ENCODE data around the gene RASA3.

Gene RASA3

GRCh38 chr13:114035186-114035582 is 97.2 kb downstream of the RASA3 start:
- TF ChIP-seq Cebpa-rat (IDR thresholded peaks at IDR 0.05) = no peak
- H3K9ac ChIP-seq = 0 out of 22 replicates have a peak overlapping the region, but pooled peaks of 1 of the 11 experiments have one; percentile 17
- H3K27me3 ChIP-seq = no peaks in the 10 kb centered on the region
- peaks cover 56 to 89% (median 70%) of the 10 kb centered on the region in 11 experiments for H3K36me3 ChIP-seq
- peak overlapping the region in 1 of 11 experiments; percentile 12; a peak in 1 of 22 replicates for H3K4me2 ChIP-seq
- peaks cover 75 to 96% (median 88%) of the 10 kb centered on the region in 11 experiments; a peak in 21 of 22 replicates for H4K20me1 ChIP-seq
- peaks cover 0 to 11% (median 0%) of the 10 kb centered on the region in 11 experiments; a peak in 8 of 22 replicates for H3K9me3 ChIP-seq (replicated peaks in 1 of 11)
- peak overlapping the region in 1 of 11 experiments; percentile 16; a peak in 1 of 22 replicates for H3K27ac ChIP-seq
- H3K4me3 ChIP-seq = no peak overlapping the region
- H3K4me1 ChIP-seq = peaks cover 0 to 45% (median 26%) of the 10 kb centered on the region in 10 experiments; a peak in 19 of 20 replicates

- H3K4me3 ChIP-seq = no peak overlapping the region
- H3K27ac ChIP-seq = no peak overlapping the region
- H3K9me3 ChIP-seq (replicated peaks in 1 of 11) = peaks cover 0 to 11% (median 0%) of the 10 kb centered on the region in 11 experiments; a peak in 8 of 22 replicates
- peaks cover 78 to 96% (median 89%) of the 10 kb centered on the region in 11 experiments for H4K20me1 ChIP-seq
- H3K36me3 ChIP-seq = peaks cover 57 to 89% (median 70%) of the 10 kb centered on the region in 11 experiments
- H3K9ac ChIP-seq = no peak overlapping the region
- TF ChIP-seq Cebpa-rat (IDR thresholded peaks at IDR 0.05) = no peak
- H3K4me2 ChIP-seq = no peak overlapping the region
- H3K4me1 ChIP-seq = peaks cover 0 to 40% (median 20%) of the 10 kb centered on the region in 10 experiments; a peak in 19 of 20 replicates
- H3K27me3 ChIP-seq = no peaks in the 10 kb centered on the region
Measured at GRCh38 chr13:114034481-114034891, 97.9 kb downstream of the RASA3 start.

- TF ChIP-seq Cebpa-rat (IDR thresholded peaks at IDR 0.05) = no peak
- H3K9ac ChIP-seq = no peak overlapping the region
Measured at GRCh38 chr13:114033541-114034315, 98.7 kb downstream of the RASA3 start.

GRCh38 chr13:114032126-114032799 is 100.2 kb downstream of the RASA3 start:
- Histone ChIP-seq H3K4me1 (peaks cover 0 to 34% (median 12%) of the 10 kb centered on the region in 10 experiments; a peak in 18 of 20 replicates), H3K9me3 (replicated peaks in 1 of 11) (peaks cover 0 to 11% (median 0%) of the 10 kb centered on the region in 11 experiments; a peak in 8 of 22 replicates), H3K4me2 (no peak overlapping the region), H3K27ac (no peak overlapping the region), H3K36me3 (peaks cover 56 to 82% (median 70%) of the 10 kb centered on the region in 11 experiments), H4K20me1 (peaks cover 61 to 87% (median 80%) of the 10 kb centered on the region in 11 experiments), H3K27me3 (no peaks in the 10 kb centered on the region), H3K4me3 (no peak overlapping the region), H3K9ac (no peak overlapping the region)
- no peak for TF ChIP-seq Cebpa-rat (IDR thresholded peaks at IDR 0.05)

More at GRCh38 chr13:114033541-114034315, 98.7 kb downstream of the RASA3 start:
- Histone ChIP-seq H3K4me1 (peaks cover 0 to 32% (median 12%) of the 10 kb centered on the region in 10 experiments; a peak in 19 of 20 replicates), H3K9me3 (replicated peaks in 1 of 11) (peaks cover 0 to 11% (median 0%) of the 10 kb centered on the region in 11 experiments; a peak in 8 of 22 replicates), H3K36me3 (peaks cover 51 to 83% (median 69%) of the 10 kb centered on the region in 11 experiments), H4K20me1 (peaks cover 72 to 90% (median 83%) of the 10 kb centered on the region in 11 experiments), H3K27ac (no peak overlapping the region), H3K27me3 (no peaks in the 10 kb centered on the region), H3K4me3 (no peak overlapping the region), H3K4me2 (no peak overlapping the region)

- Histone ChIP-seq H4K20me1 (peaks cover 57 to 85% (median 80%) of the 10 kb centered on the region in 11 experiments), H3K9ac (no peak overlapping the region), H3K27ac (no peak overlapping the region)
Measured at GRCh38 chr13:114031631-114032030, 100.8 kb downstream of the RASA3 start.

GRCh38 chr13:114030666-114031610 is 101.5 kb downstream of the RASA3 start:
- Histone ChIP-seq H3K9me3 (replicated peaks in 1 of 11) (peaks cover 0 to 11% (median 0%) of the 10 kb centered on the region in 11 experiments; a peak in 8 of 22 replicates), H3K4me2 (no peak overlapping the region), H3K27me3 (no peaks in the 10 kb centered on the region), H3K27ac (no peak overlapping the region), H3K9ac (no peak overlapping the region), H3K4me1 (peaks cover 6 to 36% (median 26%) of the 10 kb centered on the region in 10 experiments), H4K20me1 (peaks cover 61 to 87% (median 83%) of the 10 kb centered on the region in 11 experiments), H3K4me3 (no peak overlapping the region), H3K36me3 (peaks cover 56 to 82% (median 71%) of the 10 kb centered on the region in 11 experiments)
- TF ChIP-seq Cebpa-rat (IDR thresholded peaks at IDR 0.05) = no peak

More at GRCh38 chr13:114031631-114032030, 100.8 kb downstream of the RASA3 start:
- Histone ChIP-seq H3K4me1 (peaks cover 0 to 36% (median 19%) of the 10 kb centered on the region in 10 experiments; a peak in 19 of 20 replicates), H3K4me2 (no peak overlapping the region), H3K36me3 (peaks cover 56 to 82% (median 70%) of the 10 kb centered on the region in 11 experiments), H3K4me3 (no peak overlapping the region), H3K27me3 (no peaks in the 10 kb centered on the region), H3K9me3 (replicated peaks in 1 of 11) (peaks cover 0 to 11% (median 0%) of the 10 kb centered on the region in 11 experiments; a peak in 8 of 22 replicates)
- no peak for TF ChIP-seq Cebpa-rat (IDR thresholded peaks at IDR 0.05)

- no peak for TF ChIP-seq Cebpa-rat (IDR thresholded peaks at IDR 0.05)
- peaks cover 61 to 85% (median 83%) of the 10 kb centered on the region in 11 experiments for H4K20me1 ChIP-seq
Measured at GRCh38 chr13:114029866-114030625, 102.4 kb downstream of the RASA3 start.

More at GRCh38 chr13:114029866-114030625, 102.4 kb downstream of the RASA3 start:
- Histone ChIP-seq H3K9ac (no peak overlapping the region), H3K9me3 (replicated peaks in 1 of 11) (peaks cover 0 to 11% (median 0%) of the 10 kb centered on the region in 11 experiments; a peak in 8 of 22 replicates), H3K4me1 (peaks cover 15 to 36% (median 34%) of the 10 kb centered on the region in 10 experiments), H3K27ac (no peak overlapping the region), H3K36me3 (peaks cover 49 to 77% (median 62%) of the 10 kb centered on the region in 11 experiments), H3K4me2 (no peak overlapping the region), H3K4me3 (no peak overlapping the region), H3K27me3 (no peaks in the 10 kb centered on the region)

Data from BLaER1 treated with 17β-estradiol and CSF1 and Interleukin-3, amounts not matched to agents 10 nM and 100 nM (cell line).